GM20431 (cell line): ENCODE data around the gene AP1S1.
"Not testable (repeated sequence)": the region's sequence is repeated elsewhere in the genome, so short reads cannot be mapped to it uniquely, and the experiment has no call there.

Experiments
- in situ Hi-C: fragments of 300-500 bp; cut with MseI, MboI; formaldehyde crosslinking; loops from one replicate; pipeline ENCODE4 v1.15.0; 2020; ENCODE audit warnings: low sequenced_read_pairs; ENCODE audit not compliant: unreplicated experiment

Gene AP1S1

DNA sequence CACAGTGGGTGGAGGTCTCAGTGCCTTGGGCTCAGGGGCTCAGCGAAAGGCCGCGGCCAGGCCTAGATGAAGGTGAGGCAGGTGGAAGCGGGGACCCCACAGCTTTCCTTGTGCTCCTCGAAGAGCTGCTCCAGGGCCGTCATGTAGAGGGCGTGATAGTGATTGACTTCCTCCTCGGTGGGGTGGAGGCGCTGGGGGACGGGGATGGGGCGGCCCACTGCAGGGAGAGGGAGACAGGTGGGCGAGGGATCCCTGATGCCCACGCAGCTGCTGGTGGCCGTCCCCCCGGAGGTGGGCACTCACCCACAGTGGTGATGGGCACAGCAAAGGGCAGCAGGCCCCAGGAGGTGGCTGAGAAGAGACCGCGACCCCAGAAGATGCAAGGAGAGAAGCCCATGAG is 41.6 kb downstream of the AP1S1 start:
- in situ Hi-C loops, result no loop called here

DNA sequence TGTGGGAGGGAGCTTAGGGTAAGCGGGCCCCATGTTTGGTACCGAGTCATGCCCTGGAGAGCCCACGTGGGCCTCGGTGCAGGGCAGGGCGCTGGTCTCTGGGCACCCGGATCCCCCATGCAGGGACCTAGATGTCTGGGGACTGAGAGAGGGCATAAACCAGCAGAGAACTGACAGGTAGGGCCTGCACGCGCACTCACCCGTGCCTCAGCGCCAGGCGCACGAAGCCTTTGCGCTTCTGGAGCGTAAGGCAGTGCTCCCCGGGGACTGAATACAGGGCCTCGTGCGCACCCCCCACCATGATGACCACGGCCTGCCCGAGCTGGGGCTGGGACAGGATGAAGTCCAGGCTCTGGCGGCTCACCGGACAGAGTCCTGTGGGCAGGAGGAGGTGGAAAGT is 43.7 kb downstream of the AP1S1 start:
- in situ Hi-C loops, result no loop called here

DNA sequence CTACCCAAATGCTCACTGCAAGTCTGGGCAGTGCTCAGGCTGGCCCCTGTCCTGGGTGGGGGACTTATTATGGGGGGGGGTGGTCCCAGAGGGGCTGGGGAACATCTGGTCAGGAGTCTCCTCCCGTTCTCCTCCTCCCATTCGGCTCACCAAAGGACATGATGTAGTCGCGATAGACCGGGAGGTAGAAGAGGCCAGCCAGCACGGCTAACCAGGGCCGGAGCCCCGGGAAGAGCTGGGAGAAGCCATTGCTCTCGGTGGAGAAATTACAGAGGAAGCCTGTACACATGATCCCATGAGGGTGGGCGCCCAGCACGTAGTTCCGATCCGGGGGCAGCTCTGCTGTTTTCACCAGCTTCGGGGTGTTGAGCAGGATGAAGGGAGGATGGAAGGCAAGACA is 44.2 kb downstream of the AP1S1 start:
- in situ Hi-C loops, result no loop called here

DNA sequence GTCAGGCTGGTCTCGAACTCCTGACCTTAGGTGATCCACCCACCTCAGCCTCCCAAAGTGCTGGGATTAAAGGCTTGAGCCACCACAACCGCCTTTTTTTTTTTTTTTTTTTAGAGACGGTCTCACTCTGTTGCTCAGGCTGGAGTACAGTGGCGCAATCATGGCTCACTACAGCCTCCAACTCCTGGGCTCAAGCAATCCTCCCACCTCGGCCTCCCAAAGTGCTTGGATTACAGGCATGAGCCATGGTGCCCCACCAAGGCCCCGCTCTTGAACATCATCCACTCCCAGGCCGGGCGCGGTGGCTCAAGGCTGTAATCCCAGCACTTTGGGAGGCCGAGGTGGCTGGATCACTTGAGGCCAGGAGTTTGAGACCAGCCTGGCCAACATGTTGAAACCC is 45.2 kb downstream of the AP1S1 start:
- in situ Hi-C loops, result not testable (repeated sequence)

DNA sequence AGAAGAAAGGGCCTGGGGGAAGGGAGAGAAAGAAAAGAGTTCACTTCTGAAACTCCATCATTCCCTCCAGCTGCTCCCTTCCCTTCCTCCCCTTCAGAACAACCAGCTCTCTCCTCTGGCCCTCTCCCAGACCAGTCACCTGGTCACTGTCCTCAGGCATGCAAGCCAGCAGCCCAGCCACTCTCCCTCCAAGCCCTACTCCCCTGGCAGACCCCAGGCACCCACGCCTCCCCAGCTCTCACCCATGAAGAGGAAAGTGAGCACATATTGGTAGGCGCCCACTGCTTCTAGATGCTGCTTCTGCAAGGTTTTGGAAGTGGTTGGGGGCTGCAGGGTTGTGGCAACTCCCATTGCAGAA is 46.2 kb downstream of the AP1S1 start:
- in situ Hi-C loops, result no loop called here

DNA sequence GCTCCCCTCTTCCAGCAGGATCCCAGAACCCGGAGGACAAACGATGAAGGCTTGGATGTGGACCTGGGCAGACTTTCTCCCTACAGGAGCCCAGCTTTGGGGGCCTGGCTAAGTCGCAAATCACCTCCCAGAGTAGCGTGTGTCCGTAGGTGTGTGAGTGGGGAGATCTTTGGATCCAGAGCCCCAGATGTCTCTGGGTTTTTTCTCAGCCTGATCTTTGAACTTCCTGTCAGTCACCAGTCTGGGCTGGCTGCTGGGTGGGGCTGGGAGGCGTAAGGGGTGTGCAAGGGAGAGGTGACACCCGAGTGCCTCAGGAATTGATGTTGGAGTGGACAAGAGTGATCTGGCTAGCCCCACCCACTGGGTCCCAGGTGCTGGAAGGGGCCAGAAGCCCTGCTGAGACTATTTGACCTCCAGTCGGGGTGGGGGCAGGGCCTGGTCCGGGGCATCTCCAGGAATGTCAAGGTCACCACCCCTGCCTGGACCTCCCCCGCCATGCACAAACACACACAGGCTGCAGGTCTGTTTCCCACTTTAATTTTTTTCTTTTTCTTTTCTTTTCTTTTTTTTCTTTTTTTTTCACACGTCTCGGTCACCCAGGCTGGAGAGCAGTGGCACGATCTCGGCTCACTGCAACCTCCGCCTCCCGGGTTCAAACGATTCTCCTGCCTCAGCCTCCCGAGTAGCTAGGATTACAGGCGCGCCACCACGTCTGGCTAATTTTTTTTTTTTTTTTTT is 46.8 kb downstream of the AP1S1 start, which contains the start of gene MOGAT3:
Gene MOGAT3 (minus strand): TSS at position 175 of the 738 bp plus-strand sequence. CDS start 182 bp downstream, outside the sequence.
- in situ Hi-C loops, result no loop called here

DNA sequence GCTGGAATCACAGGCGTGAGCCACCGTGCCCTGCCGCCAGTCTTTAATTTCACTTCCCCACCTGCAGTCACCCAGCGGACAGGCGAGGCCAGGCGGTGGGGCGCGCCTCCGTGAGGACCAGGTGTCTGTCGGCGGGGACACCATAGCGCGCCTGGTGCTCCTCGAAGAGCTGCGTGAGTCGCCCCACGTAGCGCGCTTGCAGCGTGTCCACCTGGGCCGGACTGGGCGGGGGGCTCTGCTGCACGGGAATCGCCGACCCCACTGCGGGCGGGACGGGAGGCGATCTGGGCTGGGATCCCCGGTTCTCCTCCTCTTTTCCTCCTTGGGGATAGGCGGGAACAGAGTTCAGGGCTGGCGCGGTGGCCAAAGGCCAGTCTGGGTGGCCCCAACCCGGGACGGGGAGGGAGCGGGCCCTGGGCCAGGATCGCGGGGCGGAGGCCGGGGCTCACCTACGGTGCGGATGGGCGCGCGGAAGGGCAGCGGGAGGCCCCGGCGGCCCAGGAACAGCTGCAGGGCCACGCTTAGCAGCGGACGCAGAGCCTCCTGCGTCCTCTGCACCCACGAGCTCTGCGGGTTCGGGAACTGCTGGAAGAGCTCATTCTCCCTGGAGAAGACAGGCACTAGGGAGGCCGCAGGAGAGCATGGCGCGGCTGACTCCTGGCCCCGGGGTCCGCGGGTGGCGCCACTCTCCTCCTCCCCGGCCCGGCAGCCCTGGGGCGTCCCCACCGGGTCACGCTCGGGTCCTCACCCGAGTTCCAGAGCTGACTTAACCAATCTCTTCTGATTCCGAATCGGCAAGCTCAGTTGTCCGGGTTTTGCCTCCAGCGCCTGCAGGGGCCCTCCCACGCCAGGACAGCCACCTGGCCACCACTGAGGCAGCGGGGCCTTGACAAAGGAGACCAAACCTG is 47.7 kb downstream of the AP1S1 start:
- in situ Hi-C loops, result no loop called here

DNA sequence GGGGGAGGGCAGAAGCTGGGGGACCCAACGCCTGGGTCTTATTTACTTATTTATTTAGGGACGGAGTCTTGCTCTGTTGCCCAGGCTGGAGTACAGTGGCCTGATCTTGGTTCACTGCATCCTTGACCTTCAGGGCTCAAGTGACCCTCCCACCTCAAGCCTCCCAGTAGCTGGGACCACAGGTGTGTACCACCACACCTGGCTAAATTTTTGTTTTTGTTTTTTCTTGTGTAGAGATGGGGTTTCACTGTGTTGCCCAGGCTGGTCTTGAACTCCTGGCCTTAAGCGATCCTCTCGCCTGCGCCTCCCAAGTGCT is 48.3 kb downstream of the AP1S1 start:
- in situ Hi-C loops, result no loop called here

DNA sequence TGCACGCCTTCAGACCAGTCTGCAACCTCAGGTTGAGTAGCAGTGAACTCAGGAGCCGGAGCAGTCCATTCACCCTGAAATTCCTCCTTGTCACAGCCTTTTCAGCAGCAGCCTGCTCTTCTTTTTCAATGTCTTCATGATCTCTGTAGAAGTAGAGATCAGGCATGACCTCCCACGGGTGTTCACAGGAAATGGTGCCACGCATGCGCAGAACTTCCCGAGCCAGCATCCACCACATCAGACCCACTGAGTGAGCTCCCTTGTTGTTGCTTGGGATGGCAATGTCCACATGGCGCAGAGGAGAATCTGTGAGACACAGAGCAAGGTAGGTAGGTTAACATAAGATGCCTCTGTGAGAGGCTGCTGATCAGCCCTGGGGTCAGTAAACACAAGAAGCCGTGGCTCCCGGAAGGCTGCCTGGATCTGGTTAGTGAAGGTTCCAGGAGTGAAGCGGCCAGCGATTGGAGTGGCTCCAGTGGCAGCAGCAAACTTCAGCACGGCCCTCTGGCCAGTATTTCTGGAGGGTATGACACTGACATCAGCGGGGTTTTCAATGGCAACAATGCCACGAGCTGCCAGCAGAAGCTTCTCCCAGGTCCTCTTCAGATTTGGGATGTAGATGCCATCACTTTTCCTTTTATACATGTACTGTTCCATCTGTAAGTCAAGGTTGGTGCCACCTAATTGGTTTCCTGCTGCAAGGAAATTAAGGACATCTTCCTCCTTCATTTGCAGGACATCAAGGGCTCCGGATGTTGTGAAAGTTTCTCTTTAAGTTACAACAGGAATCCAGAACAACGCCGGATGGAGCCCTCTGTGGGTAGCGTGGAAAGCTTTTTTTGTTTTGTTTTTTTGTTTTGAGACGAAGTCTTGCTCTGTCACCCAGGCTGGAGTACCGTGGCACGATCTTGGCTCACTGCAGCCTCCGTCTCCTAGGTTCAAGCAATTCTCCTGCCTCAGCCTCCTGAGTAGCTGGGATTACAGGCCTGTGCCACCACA is 49.8 kb downstream of the AP1S1 start:
- in situ Hi-C loops, result not testable (repeated sequence)

DNA sequence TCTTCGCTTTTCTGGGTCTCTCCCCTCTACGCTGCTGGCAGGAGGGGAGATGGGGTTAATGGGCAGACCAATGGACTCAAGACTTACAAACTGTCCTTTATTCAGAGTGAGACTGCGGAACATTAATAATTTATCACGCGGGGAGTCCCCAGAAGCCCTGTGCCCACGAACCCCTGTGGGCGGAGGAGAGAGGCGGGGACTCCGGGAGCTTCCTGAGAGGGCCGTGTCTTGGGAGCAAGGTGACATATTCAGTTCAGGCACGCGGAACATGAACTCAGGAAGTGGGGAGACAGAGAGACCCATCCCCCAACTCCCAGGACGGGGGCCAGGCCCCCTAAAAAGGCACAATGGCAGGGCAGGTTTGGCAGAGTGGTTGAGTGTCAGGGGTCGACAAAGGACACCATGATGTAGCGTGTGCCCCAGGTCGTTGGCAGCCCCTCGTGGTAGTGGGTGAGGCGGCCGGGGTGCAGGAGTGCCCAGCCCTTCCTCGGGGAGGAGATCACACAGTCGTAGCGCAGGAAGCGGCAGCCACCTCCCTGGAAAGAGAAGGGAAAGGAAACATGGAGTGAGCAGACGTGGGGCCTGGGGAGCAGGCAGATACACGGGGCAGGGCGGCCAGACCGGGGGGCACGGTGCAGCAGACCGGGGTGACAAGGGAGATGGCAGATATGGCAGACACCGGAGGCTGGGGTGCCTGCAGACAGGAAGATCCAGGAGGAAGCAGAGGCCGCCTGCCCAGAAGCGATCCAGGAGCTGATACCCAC is 51.8 kb downstream of the AP1S1 start:
- in situ Hi-C loops, result no loop called here

DNA sequence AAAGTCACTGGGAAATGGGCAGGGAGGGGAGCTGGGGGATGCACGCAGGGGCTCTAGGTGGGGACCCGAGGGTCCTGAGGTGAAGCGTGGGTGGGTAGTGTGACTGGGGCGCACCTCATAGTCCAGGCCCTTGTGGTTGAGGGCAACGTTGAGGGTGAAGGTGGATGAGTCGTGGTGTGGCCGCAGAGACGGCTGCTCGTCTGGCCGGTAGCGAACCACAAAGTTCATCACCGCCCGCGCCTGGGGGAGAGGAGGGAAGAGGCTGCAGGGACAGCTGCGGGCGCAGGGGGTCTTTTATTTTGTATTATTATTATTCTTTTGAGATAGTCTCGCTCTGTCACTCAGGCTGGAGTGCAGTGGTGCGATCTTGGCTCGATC is 52.4 kb downstream of the AP1S1 start:
- in situ Hi-C loops, result no loop called here

DNA sequence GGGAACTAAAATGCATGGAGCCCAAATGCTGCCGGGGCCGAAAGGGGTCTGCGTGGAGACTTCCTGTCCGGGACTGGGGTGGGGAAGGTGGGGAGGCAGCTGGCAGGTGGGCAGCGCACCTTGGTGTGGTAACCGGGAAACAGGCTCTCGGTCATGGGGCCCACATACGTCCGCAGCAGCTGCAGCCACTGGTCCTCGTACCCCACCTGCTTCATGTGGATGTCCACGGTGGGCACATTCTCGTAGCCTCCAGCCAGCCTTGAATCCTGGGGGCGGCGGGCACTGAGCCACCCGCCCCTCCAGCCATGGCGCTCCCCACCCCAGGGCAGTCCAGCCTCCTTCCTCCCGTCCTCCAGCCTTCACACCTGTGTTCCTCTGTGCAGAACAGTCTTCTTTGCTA is 53.2 kb downstream of the AP1S1 start:
- in situ Hi-C loops, result no loop called here

DNA sequence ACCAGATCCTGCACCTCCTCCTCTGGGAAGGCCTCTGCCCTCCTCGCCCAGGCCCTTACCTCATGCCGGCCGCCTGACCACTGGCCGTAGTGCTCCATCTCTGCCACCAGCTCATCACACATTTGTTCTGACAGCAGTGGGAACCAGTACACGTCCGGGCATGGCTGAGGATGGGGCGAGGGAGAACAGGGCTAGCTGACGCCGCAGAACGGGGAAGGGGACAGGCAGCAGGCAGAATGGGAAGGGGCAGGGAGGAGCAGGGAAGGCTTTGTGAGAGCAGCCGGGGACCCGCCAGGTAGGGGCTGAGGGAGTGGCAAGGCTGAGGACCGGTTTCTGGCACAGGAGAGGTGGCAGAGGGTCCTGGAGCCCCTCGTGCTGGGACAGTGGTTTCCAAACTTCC is 54.5 kb downstream of the AP1S1 start:
- in situ Hi-C loops, result no loop called here

DNA sequence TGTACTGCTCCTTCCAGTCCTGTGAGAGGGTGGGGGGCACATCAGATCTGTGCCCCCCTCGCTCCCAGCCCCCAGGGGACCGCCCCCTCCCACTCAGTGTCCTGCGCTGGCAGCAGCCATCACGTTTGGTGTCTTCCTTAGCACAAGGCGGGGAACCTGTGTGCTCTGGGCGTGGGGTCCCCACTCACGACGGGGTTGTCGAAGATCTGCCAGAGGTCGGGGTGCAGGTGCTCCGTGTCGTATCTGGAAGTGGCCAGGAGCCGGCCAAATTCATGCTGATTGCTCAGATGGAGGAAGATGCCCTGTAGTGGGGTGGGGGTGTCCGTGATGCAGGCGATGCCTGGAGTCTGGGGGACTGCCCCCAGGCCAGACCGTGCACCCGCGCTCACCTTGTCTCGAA is 55.9 kb downstream of the AP1S1 start:
- in situ Hi-C loops, result no loop called here
